MM.1S (cell line): Measurements from ENCODE around the gene CELF2.

Source experiments
- DNase-seq: peaks from one replicate; pipeline ENCODE4 v3.0.0-alpha.2; 2015
- H2AFZ ChIP-seq: fragments of 300-600 bp; sonication (generic); 2 replicates; pipeline ENCODE4 v1.6.0; 2016; ENCODE audit warnings: antibody characterized with exemption, low read length
- H3F3A ChIP-seq: fragments of 300-600 bp; sonication (generic); 2 replicates; pipeline ENCODE4 v1.6.1; 2016; ENCODE audit warnings: mild to moderate bottlenecking, antibody characterized with exemption, low read length, moderate library complexity, mixed read lengths; ENCODE audit not compliant: insufficient read depth
- H3K27ac ChIP-seq: fragments of 300-600 bp; sonication (generic); 2 replicates; pipeline ENCODE4 v1.5.1; 2016; ENCODE audit warnings: mild to moderate bottlenecking, low read length
- H3K27me3 ChIP-seq: fragments of 300-600 bp; sonication (generic); replicated peaks from 2 replicates; pipeline ENCODE4 v1.6.0; 2016; ENCODE audit warnings: low read length; ENCODE audit not compliant: insufficient read depth
- H3K36me3 ChIP-seq: fragments of 300-600 bp; sonication (generic); replicated peaks from 2 replicates; pipeline ENCODE4 v1.6.1; 2016; ENCODE audit warnings: mild to moderate bottlenecking, low read length, mixed read lengths; ENCODE audit not compliant: insufficient read depth
- H3K4me1 ChIP-seq: fragments of 300-600 bp; sonication (generic); 2 replicates; pipeline ENCODE4 v1.6.1; 2016; ENCODE audit warnings: low read length, mixed read lengths
- H3K4me2 ChIP-seq: fragments of 300-600 bp; sonication (generic); 2 replicates; pipeline ENCODE4 v1.6.0; 2016; ENCODE audit warnings: low read depth, low read length
- H3K4me3 ChIP-seq: fragments of 300-600 bp; sonication (generic); 2 replicates; pipeline ENCODE4 v1.5.1; 2016; ENCODE audit warnings: low read length, mixed read lengths
- H3K79me2 ChIP-seq: fragments of 300-600 bp; sonication (generic); 2 replicates; pipeline ENCODE4 v1.6.1; 2016; ENCODE audit warnings: mixed run types, low read length, mixed read lengths
- H3K9ac ChIP-seq: fragments of 300-600 bp; sonication (generic); 2 replicates; pipeline ENCODE4 v1.6.1; 2016; ENCODE audit warnings: low read length, mixed read lengths
- H3K9me2 ChIP-seq: fragments of 300-600 bp; sonication (generic); replicated peaks from 2 replicates; pipeline ENCODE4 v1.6.1; 2016; ENCODE audit warnings: mild to moderate bottlenecking, low read length, mixed read lengths; ENCODE audit not compliant: insufficient read depth
- H3K9me3 ChIP-seq: fragments of 300-600 bp; sonication (generic); replicated peaks from 2 replicates; pipeline ENCODE4 v1.6.1; 2016; ENCODE audit warnings: mild to moderate bottlenecking, low read length, mixed read lengths; ENCODE audit not compliant: insufficient read depth
- H4K20me1 ChIP-seq: fragments of 300-600 bp; sonication (generic); 2 replicates; pipeline ENCODE4 v1.6.1; 2016; ENCODE audit warnings: mild to moderate bottlenecking, low read length, moderate library complexity, mixed read lengths; ENCODE audit not compliant: insufficient read depth
- EZH2 ChIP-seq: fragments of 300-600 bp; sonication (generic); optimal IDR thresholded peaks from 2 replicates; pipeline ENCODE3; 2017; ENCODE audit warnings: low read depth, mild to moderate bottlenecking, antibody characterized with exemption, low read length, mixed read lengths
- EZH2phosphoT487 ChIP-seq: fragments of 300-600 bp; sonication (generic); IDR thresholded peaks from 2 replicates; pipeline ENCODE4 v1.6.1; 2018; ENCODE audit warnings: antibody characterized with exemption, low read length
- TF ChIP-seq, protein P1 (sequence below): fragments of 300-600 bp; sonication (generic); IDR thresholded peaks from 2 replicates; pipeline ENCODE4 v1.5.1; 2016; ENCODE audit warnings: antibody characterized with exemption, low read length, mixed read lengths

CELF2 gene

DNA sequence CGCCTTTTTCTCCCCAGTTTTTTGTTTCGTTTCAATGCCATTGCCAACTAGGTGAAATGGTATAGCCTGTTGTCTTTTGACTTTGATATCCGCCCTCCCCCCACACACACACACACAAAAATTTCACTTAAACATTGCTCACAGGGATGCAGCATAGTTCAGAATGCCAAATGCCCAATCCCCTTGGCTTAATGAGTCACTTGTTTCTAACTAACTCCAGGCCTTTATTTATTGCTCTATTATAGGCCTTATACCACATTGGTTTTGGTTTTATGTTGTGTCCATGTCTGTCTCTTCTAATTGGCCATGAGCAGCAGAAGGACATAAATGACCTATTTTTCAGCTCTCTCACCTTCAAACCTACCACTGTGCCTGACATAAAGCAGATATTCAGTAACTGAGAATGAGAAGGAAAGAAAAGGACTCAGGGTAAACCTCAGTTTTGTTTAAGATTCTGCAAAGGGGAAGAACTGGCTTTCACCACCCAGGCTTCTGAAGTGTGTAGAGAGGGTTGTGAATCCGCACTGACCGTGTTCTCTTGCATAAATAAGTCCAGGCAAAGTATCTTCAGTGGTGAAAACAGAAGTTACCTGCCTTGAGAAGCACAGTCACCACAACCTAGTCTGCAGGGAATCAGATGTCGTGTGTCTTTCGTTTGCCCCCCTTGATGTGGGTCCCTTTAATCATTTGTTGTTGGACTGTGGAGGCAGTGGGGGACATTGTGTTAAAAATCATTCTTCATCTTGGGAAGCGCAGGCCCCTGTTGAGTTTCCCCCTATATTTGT, 139.8 kb downstream of the CELF2 start:
- H3K27me3 ChIP-seq = no peaks in the 10 kb centered on the region
- no peak for DNase-seq

GRCh38 chr10:11158080-11158479, 140.4 kb downstream of the CELF2 start:
- Histone ChIP-seq H3K27ac (no peak overlapping the region), H2AFZ (no peak overlapping the region), H4K20me1 (no peaks in the 10 kb centered on the region), H3K27me3 (no peaks in the 10 kb centered on the region), H3K9ac (no peak overlapping the region), H3F3A (peaks cover 31% of the 10 kb centered on the region), H3K4me3 (no peak overlapping the region), H3K4me2 (no peak overlapping the region), H3K9me2 (no peaks in the 10 kb centered on the region), H3K9me3 (no peaks in the 10 kb centered on the region), H3K4me1 (peaks cover 31% of the 10 kb centered on the region), H3K36me3 (no peaks in the 10 kb centered on the region), H3K79me2 (peaks cover 99% of the 10 kb centered on the region)
- TF ChIP-seq EZH2phosphoT487 (no peak), EZH2 (no peak)
- TF ChIP-seq, protein P1, sequence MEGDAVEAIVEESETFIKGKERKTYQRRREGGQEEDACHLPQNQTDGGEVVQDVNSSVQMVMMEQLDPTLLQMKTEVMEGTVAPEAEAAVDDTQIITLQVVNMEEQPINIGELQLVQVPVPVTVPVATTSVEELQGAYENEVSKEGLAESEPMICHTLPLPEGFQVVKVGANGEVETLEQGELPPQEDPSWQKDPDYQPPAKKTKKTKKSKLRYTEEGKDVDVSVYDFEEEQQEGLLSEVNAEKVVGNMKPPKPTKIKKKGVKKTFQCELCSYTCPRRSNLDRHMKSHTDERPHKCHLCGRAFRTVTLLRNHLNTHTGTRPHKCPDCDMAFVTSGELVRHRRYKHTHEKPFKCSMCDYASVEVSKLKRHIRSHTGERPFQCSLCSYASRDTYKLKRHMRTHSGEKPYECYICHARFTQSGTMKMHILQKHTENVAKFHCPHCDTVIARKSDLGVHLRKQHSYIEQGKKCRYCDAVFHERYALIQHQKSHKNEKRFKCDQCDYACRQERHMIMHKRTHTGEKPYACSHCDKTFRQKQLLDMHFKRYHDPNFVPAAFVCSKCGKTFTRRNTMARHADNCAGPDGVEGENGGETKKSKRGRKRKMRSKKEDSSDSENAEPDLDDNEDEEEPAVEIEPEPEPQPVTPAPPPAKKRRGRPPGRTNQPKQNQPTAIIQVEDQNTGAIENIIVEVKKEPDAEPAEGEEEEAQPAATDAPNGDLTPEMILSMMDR = no peak
- no peak for DNase-seq

More for the DNA sequence above, 139.8 kb downstream of the CELF2 start:
- H3K79me2 ChIP-seq = peaks cover 100% of the 10 kb centered on the region
- H3K4me1 ChIP-seq = peaks cover 27% of the 10 kb centered on the region
- H3K27ac ChIP-seq = no peak overlapping the region
- no peaks in the 10 kb centered on the region for H3K9me3 ChIP-seq
- H3K36me3 ChIP-seq = no peaks in the 10 kb centered on the region
- H3K9ac ChIP-seq = no peak overlapping the region
- no peak overlapping the region for H3K4me3 ChIP-seq
- no peak overlapping the region for H2AFZ ChIP-seq
- TF ChIP-seq EZH2phosphoT487 = no peak
- no peak for TF ChIP-seq EZH2
- TF ChIP-seq, protein P1 = no peak
- H3F3A ChIP-seq = peaks cover 25% of the 10 kb centered on the region
- H3K4me2 ChIP-seq = no peak overlapping the region
- no peaks in the 10 kb centered on the region for H4K20me1 ChIP-seq
- no peaks in the 10 kb centered on the region for H3K9me2 ChIP-seq

- no peak overlapping the region for H3K4me3 ChIP-seq
- no peaks in the 10 kb centered on the region for H3K9me3 ChIP-seq
- no peaks in the 10 kb centered on the region for H3K27me3 ChIP-seq
- peak overlapping the region; percentile 97; the same call in 1 of the 2 replicates for H3K4me2 ChIP-seq
- TF ChIP-seq EZH2phosphoT487 (no peak), EZH2 (no peak)
- TF ChIP-seq, protein P1 = no peak
- peaks cover 47% of the 10 kb centered on the region for H3F3A ChIP-seq
- H3K79me2 ChIP-seq = peaks cover 99% of the 10 kb centered on the region
- DNase-seq = no peak
- peaks cover 31% of the 10 kb centered on the region for H3K4me1 ChIP-seq
- no peak overlapping the region for H3K9ac ChIP-seq
- peak overlapping the region; percentile 99; the same call in 1 of the 2 replicates for H3K27ac ChIP-seq
- H4K20me1 ChIP-seq = no peaks in the 10 kb centered on the region
- H3K36me3 ChIP-seq = no peaks in the 10 kb centered on the region
- no peak overlapping the region for H2AFZ ChIP-seq
- no peaks in the 10 kb centered on the region for H3K9me2 ChIP-seq
Measured at GRCh38 chr10:11159543-11160215, 142.0 kb downstream of the CELF2 start.
